ENCODE results near the gene SUSD4. TPM values are rescaled to one million over a fixed set of nuclear protein-coding genes. Genes with fewer than 3 reads are reported as not detected.

SUSD4 gene
- total RNA-seq, 1 donor from 2014 or later, result 7.0 TPM

- Mint-ChIP-seq H3K27me3 (peaks cover 12% of the 10 kb centered on the region), H3K36me3 (no peaks in the 10 kb centered on the region), H3K4me3 (no peak overlapping the region), H3K9me3 (no peaks in the 10 kb centered on the region), H3K4me1 (ENCODE audit: unreplicated experiment) (no peaks in the 10 kb centered on the region), H3K27ac (no peak overlapping the region)
- TF ChIP-seq CTCF (conservative IDR thresholded peaks at IDR 0.05), result no peak
- DNase-seq (ENCODE audit: extremely low spot score, unreplicated experiment), result no peak
These were observed 17.7 kb downstream of the SUSD4 start for GRCh38 chr1:223346311-223346710.

- Mint-ChIP-seq H3K4me3 (no peak overlapping the region), H3K36me3 (no peaks in the 10 kb centered on the region), H3K27ac (no peak overlapping the region), H3K4me1 (ENCODE audit: unreplicated experiment) (peaks cover 5% of the 10 kb centered on the region), H3K27me3 (peaks cover 12% of the 10 kb centered on the region), H3K9me3 (no peaks in the 10 kb centered on the region)
- peak; percentile 22 for DNase-seq (ENCODE audit: extremely low spot score, unreplicated experiment)
- no peak for TF ChIP-seq CTCF (conservative IDR thresholded peaks at IDR 0.05)
These were observed 18.3 kb downstream of the SUSD4 start for GRCh38 chr1:223345720-223346119.

- TF ChIP-seq CTCF (conservative IDR thresholded peaks at IDR 0.05), result no peak
- H3K36me3 Mint-ChIP-seq, result no peaks in the 10 kb centered on the region
- DNase-seq (ENCODE audit: extremely low spot score, unreplicated experiment), result no peak
- peaks cover 12% of the 10 kb centered on the region for H3K4me1 Mint-ChIP-seq (ENCODE audit: unreplicated experiment)
- H3K9me3 Mint-ChIP-seq, result no peaks in the 10 kb centered on the region
- H3K27me3 Mint-ChIP-seq, result peaks cover 7% of the 10 kb centered on the region
- H3K4me3 Mint-ChIP-seq, result no peak overlapping the region
- H3K27ac Mint-ChIP-seq, result no peak overlapping the region
These were observed 19.5 kb downstream of the SUSD4 start for GRCh38 chr1:223344491-223344890.

- TF ChIP-seq CTCF (conservative IDR thresholded peaks at IDR 0.05), result no peak
- peaks cover 11% of the 10 kb centered on the region for H3K27me3 Mint-ChIP-seq
- no peak overlapping the region for H3K4me3 Mint-ChIP-seq
- peaks cover 18% of the 10 kb centered on the region for H3K4me1 Mint-ChIP-seq (ENCODE audit: unreplicated experiment)
- no peak overlapping the region for H3K27ac Mint-ChIP-seq
- DNase-seq (ENCODE audit: extremely low spot score, unreplicated experiment), result no peak
- H3K9me3 Mint-ChIP-seq, result no peaks in the 10 kb centered on the region
- no peaks in the 10 kb centered on the region for H3K36me3 Mint-ChIP-seq
These were observed 20.3 kb downstream of the SUSD4 start for GRCh38 chr1:223343692-223344091.

GRCh38 chr1:223341121-223341520 lies 22.9 kb downstream of the SUSD4 start:
- TF ChIP-seq CTCF (conservative IDR thresholded peaks at IDR 0.05), result no peak

GRCh38 chr1:223340637-223341036 lies 23.3 kb downstream of the SUSD4 start:
- peaks cover 12% of the 10 kb centered on the region for H3K27me3 Mint-ChIP-seq
- TF ChIP-seq CTCF (conservative IDR thresholded peaks at IDR 0.05), result no peak

More at GRCh38 chr1:223341121-223341520, 22.9 kb downstream of the SUSD4 start:
- H3K36me3 Mint-ChIP-seq, result no peaks in the 10 kb centered on the region
- peaks cover 12% of the 10 kb centered on the region for H3K27me3 Mint-ChIP-seq
- peaks cover 19% of the 10 kb centered on the region for H3K4me1 Mint-ChIP-seq (ENCODE audit: unreplicated experiment)
- H3K27ac Mint-ChIP-seq, result no peak overlapping the region
- H3K4me3 Mint-ChIP-seq, result no peak overlapping the region
- no peaks in the 10 kb centered on the region for H3K9me3 Mint-ChIP-seq
- DNase-seq (ENCODE audit: extremely low spot score, unreplicated experiment), result peak; percentile 34

More at GRCh38 chr1:223340637-223341036, 23.3 kb downstream of the SUSD4 start:
- no peak overlapping the region for H3K27ac Mint-ChIP-seq
- H3K4me1 Mint-ChIP-seq (ENCODE audit: unreplicated experiment), result peaks cover 19% of the 10 kb centered on the region
- H3K4me3 Mint-ChIP-seq, result no peak overlapping the region
- no peak for DNase-seq (ENCODE audit: extremely low spot score, unreplicated experiment)
- H3K9me3 Mint-ChIP-seq, result no peaks in the 10 kb centered on the region
- no peaks in the 10 kb centered on the region for H3K36me3 Mint-ChIP-seq

Data from type B pancreatic cell (in vitro differentiated cells).